ENCODE results near the gene RNU2-63P.

- TF ChIP-seq, protein P1, sequence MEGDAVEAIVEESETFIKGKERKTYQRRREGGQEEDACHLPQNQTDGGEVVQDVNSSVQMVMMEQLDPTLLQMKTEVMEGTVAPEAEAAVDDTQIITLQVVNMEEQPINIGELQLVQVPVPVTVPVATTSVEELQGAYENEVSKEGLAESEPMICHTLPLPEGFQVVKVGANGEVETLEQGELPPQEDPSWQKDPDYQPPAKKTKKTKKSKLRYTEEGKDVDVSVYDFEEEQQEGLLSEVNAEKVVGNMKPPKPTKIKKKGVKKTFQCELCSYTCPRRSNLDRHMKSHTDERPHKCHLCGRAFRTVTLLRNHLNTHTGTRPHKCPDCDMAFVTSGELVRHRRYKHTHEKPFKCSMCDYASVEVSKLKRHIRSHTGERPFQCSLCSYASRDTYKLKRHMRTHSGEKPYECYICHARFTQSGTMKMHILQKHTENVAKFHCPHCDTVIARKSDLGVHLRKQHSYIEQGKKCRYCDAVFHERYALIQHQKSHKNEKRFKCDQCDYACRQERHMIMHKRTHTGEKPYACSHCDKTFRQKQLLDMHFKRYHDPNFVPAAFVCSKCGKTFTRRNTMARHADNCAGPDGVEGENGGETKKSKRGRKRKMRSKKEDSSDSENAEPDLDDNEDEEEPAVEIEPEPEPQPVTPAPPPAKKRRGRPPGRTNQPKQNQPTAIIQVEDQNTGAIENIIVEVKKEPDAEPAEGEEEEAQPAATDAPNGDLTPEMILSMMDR (conservative IDR thresholded peaks at IDR 0.05; ENCODE audit: low read length) = no peak
- no peak for TF ChIP-seq EZH2phosphoT487 (IDR thresholded peaks at IDR 0.05; ENCODE audit: borderline replicate concordance, low read depth, low read length)
Observed at GRCh38 chr2:88032070-88032702, 15.8 kb upstream of the RNU2-63P start.
